RWPE2 (cell line): ENCODE data around the gene ZNF793.

ENCODE experiments used
- ATAC-seq: fragments of 200-7000 bp; cut with Tn5 transposase; 3 replicates; pipeline ENCODE4 v1.9.1; 2021; ENCODE audit warnings: low read depth
- DNase-seq: peaks from one replicate; pipeline ENCODE4 v3.0.0-alpha.2; 2020; ENCODE audit warnings: low spot score
- H3K27ac ChIP-seq: fragments of 450-650 bp; 2 replicates; pipeline ENCODE4 v1.5.1; 2017; ENCODE audit warnings: mild to moderate bottlenecking; ENCODE audit not compliant: poor library complexity, severe bottlenecking
- H3K27me3 ChIP-seq: fragments of 250-450 bp; sonication (Bioruptor Pico); 2 replicates; pipeline ENCODE4 v1.5.1; 2021; ENCODE audit warnings: mild to moderate bottlenecking, moderate library complexity; ENCODE audit not compliant: insufficient read depth, poor library complexity, severe bottlenecking
- H3K36me3 ChIP-seq: fragments of 250-450 bp; sonication (Bioruptor Pico); 2 replicates; pipeline ENCODE4 v1.5.1; 2020; ENCODE audit warnings: low read depth, mild to moderate bottlenecking, moderate library complexity
- H3K4me1 ChIP-seq: fragments of 250-450 bp; sonication (Bioruptor Pico); 2 replicates; pipeline ENCODE4 v1.5.1; 2021; ENCODE audit warnings: mild to moderate bottlenecking, moderate library complexity; ENCODE audit not compliant: insufficient read depth, poor library complexity, severe bottlenecking
- H3K4me3 ChIP-seq: fragments of 250-450 bp; sonication (Bioruptor Pico); 2 replicates; pipeline ENCODE4 v1.5.1; 2021; ENCODE audit warnings: mild to moderate bottlenecking, moderate library complexity; ENCODE audit not compliant: severe bottlenecking
- H3K9me3 ChIP-seq: fragments of 250-450 bp; sonication (Bioruptor Pico); 2 replicates; pipeline ENCODE4 v1.5.1; 2021; ENCODE audit warnings: mild to moderate bottlenecking, moderate library complexity; ENCODE audit not compliant: severe bottlenecking
- TF ChIP-seq, protein P1 (sequence below): fragments of 450-650 bp; IDR thresholded peaks from one replicate; pipeline ENCODE4 v1.5.1; 2017; ENCODE audit warnings: mild to moderate bottlenecking, moderate library complexity; ENCODE audit not compliant: poor library complexity, severe bottlenecking

ZNF793 gene

DNA sequence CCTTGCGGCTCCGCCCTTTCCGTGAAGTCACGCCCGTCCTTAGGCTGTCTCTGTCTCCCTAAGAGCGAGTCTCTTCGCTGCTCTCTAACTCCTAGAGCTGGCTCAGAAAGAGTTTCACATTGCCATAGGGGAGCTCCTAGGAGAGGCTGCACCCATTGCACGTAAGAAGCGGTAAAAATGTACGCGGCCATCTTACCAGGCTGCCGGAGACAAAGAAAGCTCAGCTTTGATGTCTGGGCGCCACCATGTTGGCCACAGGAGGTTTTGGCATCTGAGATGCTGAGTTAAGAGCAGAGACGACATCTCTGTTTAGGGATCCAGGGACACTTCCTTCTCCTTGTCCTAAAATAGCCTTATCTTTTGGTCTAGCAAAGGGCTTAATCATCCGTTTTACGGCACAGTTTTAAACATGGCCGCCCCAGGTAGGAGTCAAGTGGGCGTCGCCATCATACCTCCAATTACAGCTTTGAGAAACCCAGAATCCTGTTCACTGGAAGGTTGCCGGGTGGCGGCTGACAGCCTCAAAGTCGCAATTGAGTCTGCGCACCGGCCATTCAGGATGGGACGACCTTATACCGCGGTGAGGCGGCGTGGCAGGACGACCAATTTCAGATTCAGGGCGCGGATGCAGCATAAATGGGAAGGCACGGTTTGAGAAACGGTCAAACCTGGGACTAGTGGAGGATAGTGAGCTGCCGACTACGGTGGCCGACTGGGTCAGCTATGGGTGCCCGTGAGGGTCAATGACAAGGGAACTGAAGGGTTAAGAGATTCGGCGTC lies at the start of gene ZNF793:
TSS of gene ZNF793 (plus strand) at position 553 of the 780 bp plus-strand sequence. CDS start 16,501 bp downstream, outside the sequence.
- TF ChIP-seq, protein P1, sequence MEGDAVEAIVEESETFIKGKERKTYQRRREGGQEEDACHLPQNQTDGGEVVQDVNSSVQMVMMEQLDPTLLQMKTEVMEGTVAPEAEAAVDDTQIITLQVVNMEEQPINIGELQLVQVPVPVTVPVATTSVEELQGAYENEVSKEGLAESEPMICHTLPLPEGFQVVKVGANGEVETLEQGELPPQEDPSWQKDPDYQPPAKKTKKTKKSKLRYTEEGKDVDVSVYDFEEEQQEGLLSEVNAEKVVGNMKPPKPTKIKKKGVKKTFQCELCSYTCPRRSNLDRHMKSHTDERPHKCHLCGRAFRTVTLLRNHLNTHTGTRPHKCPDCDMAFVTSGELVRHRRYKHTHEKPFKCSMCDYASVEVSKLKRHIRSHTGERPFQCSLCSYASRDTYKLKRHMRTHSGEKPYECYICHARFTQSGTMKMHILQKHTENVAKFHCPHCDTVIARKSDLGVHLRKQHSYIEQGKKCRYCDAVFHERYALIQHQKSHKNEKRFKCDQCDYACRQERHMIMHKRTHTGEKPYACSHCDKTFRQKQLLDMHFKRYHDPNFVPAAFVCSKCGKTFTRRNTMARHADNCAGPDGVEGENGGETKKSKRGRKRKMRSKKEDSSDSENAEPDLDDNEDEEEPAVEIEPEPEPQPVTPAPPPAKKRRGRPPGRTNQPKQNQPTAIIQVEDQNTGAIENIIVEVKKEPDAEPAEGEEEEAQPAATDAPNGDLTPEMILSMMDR = no peak

DNA sequence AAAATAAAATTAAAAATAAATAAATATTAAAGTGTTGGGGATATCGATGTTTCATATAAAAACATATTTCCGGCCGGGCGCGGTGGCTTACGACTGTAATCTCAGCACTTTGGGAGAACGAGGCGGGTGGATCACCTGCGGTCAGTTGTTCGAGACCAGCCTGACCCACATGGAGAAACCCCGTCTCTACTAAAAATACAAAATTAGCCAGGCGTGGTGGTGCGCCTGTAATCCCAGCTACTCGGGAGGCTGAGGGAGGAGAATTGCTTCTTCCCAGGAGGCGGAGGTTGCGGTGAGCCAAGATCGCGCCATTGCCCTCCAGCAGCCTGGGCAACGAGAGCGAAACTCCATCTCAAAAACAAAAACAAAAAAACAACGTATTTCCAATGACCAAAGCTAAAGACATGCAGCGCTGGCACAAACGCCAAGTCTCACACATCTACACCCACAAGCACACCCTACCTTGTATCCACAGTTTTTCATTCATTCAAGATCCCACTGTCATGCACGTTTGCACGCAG lies 40.4 kb upstream of the ZNF793 start:
- ATAC-seq (no peak), DNase-seq (no peak)
- peak overlapping the region; percentile 51 for H3K27ac ChIP-seq
- H3K4me3 ChIP-seq = peak overlapping the region; percentile 73
- H3K36me3 ChIP-seq = peaks cover 28% of the 10 kb centered on the region
- TF ChIP-seq, protein P1 = no peak
- H3K9me3 ChIP-seq = no peaks in the 10 kb centered on the region
- H3K27me3 ChIP-seq = no peaks in the 10 kb centered on the region
- no peaks in the 10 kb centered on the region for H3K4me1 ChIP-seq

More for the DNA sequence above, at the start of gene ZNF793:
- Histone ChIP-seq H3K4me1 (no peaks in the 10 kb centered on the region), H3K4me3 (peak within 1 kb of the TSS; percentile 80), H3K36me3 (peaks cover 28% of the 10 kb centered on the region), H3K27me3 (no peaks in the 10 kb centered on the region), H3K9me3 (no peaks in the 10 kb centered on the region), H3K27ac (peak within 1 kb of the TSS; percentile 80)
- ATAC-seq (peak; percentile 92), DNase-seq (peak; percentile 75)

DNA sequence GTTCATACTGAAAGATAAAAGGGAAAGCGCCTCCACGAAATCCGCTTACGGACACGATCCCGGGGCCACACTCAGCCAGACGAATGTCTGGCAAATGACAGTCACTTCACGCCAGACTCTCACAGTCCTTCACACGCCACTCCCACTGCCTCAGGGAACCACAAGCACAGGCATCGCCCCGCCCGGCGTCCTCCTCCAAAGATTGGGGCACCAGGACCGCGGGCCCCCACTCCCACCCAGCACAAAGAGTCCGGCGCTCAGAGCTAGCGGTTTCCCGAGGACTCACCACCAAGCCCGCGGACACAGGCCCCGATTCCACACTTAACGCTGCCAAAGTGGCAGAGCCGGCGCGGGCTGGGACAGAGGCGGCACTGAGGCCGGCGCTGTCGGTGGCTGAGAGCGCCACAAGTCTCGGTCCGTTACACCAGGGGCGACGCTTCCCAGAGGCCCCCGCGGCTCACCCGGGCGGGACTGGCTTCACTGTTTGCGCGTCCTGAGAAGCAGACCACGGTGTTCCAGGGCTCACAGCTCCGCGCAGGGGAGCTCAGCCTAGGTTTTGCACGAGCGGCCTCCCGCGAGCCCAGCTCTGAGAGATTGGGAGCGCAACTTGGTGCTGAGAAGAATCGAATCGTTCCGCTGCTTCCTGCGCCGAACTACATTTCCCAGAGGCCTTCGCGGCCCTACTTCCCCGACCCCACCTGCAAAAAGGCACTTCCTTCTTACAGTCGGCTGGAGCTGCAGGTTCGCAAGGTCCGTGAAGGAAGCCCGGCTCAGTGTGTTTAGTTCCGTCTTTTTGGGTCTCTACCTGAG lies 39.7 kb upstream of the ZNF793 start, which contains the start of gene ZNF569:
TSS of gene ZNF569 (minus strand) at position 647 of the 810 bp plus-strand sequence. CDS start 22,523 bp downstream, outside the sequence.
- TF ChIP-seq, protein P1 = no peak
- H3K27ac ChIP-seq = peak within 1 kb of the TSS; percentile 51

DNA sequence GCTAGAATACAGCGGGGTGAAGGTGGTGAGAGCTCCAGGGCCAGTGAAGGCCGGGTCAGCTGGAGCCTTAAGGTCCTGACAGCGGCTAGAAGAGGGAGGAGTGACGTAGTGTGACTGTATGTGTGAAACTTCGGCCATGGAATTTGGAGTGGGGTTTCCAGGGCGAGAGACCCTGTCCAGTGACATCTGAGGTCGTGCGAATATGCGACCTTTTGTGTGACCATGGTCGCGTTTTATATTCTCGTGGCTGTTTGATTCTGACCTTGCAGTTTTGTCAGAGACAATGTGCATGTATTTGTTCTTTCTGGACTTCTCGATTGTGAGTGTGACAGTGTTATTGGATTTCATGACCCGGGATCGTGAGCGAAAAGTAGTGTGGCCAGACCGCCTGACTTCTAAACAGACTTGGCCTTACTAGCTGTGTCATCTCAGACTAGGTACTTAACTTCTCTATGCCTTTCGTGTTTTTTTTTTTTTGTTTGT lies 39.1 kb upstream of the ZNF793 start:
- ATAC-seq (no peak), DNase-seq (no peak)
- no peaks in the 10 kb centered on the region for H3K9me3 ChIP-seq
- H3K27me3 ChIP-seq = no peaks in the 10 kb centered on the region
- H3K4me1 ChIP-seq = no peaks in the 10 kb centered on the region
- TF ChIP-seq, protein P1 = no peak
- H3K27ac ChIP-seq = peak overlapping the region; percentile 51
- peak overlapping the region; percentile 73 for H3K4me3 ChIP-seq
- H3K36me3 ChIP-seq = peaks cover 31% of the 10 kb centered on the region

More for the DNA sequence above, 39.7 kb upstream of the ZNF793 start, which contains the start of gene ZNF569:
- H3K27me3 ChIP-seq = no peaks in the 10 kb centered on the region
- H3K4me1 ChIP-seq = no peaks in the 10 kb centered on the region
- ATAC-seq (peak; percentile 77), DNase-seq (peak; percentile 90)
- no peaks in the 10 kb centered on the region for H3K9me3 ChIP-seq
- peaks cover 31% of the 10 kb centered on the region for H3K36me3 ChIP-seq
- peak within 1 kb of the TSS; percentile 73 for H3K4me3 ChIP-seq
